Pancreas (tissue), 10 donors: ENCODE measurements around the gene ZBTB7C. TPM values are rescaled to one million over a fixed set of nuclear protein-coding genes. Genes with fewer than 3 reads are reported as not detected.

Experiments
- ATAC-seq, 4 donors: fragments of 200-7000 bp; cut with Tn5 transposase; one replicate each; pipeline versions ENCODE4 v1.8.0 to v1.9.1; 2020; ENCODE audit warnings: mild to moderate bottlenecking in 4 of 4, moderate library complexity in 4 of 4
- DNase-seq, 6 donors: peaks; one replicate each; pipeline ENCODE4 v3.0.0-alpha.2; 2020
- FAIRE-seq: peaks from 2 replicates; lab custom pipeline; 2012; peaks lifted over from hg19 to GRCh38; lab: Jason Lieb, UNC
- H3K27ac ChIP-seq, 4 donors: fragments of 200-600 bp; sonication (generic); 1 replicate in 3 of 4; 2 replicates in 1 of 4; pipeline versions ENCODE4 v1.5.0 to v1.8.0; 2020
- H3K27me3 ChIP-seq, 4 donors: fragments of 200-600 bp; one replicate each; pipeline ENCODE4 v1.8.0; 2021
- H3K36me3 ChIP-seq, 3 donors: fragments of 200-600 bp; sonication (generic) in 1 of 3; one replicate each; pipeline versions ENCODE4 v1.5.0 to v1.8.0; 2020 to 2021
- H3K4me1 ChIP-seq, 3 donors: fragments of 200-600 bp; one replicate each; pipeline ENCODE4 v1.8.0; 2021
- H3K4me3 ChIP-seq, 4 donors: fragments of 200-600 bp; sonication (generic) in 2 of 4; one replicate each; pipeline versions ENCODE4 v1.5.0 to v1.8.0; 2020 to 2021
- H3K9me3 ChIP-seq, 4 donors: fragments of 200-600 bp; one replicate each; pipeline ENCODE4 v1.8.0; 2021
- CTCF ChIP-seq, 4 donors: fragments of 200-600 bp; sonication (generic) in 3 of 4; IDR thresholded peaks; one replicate each; pipeline versions ENCODE4 v1.5.0 to v1.8.0; 2021; ENCODE audit warnings: antibody characterized with exemption in 4 of 4
- WGBS, 2 donors: extraction: QIAGEN DNeasy Blood & Tissue Kit; methylation state at CpG; one replicate each; pipeline ENCODE4 v1.1.7; 2013; 5-methylcytosine and 5-hydroxymethylcytosine counted together
- intact Hi-C, 3 donors: fragments of 100-400 bp; cut with DNase I; formaldehyde crosslinking; loops; one replicate each; pipeline versions ENCODE4 v1.11.1 to v1.14.2; 2022
- polyA plus RNA-seq, 2 donors: library from polyadenylated mRNA; stranded (reverse); fragments of 200-250 nt; gene quantifications; one replicate each; pipeline ENCODE4 v1.2.3, GENCODE V29; 2013
- total RNA-seq, 6 donors: library from RNA; stranded (reverse); fragmentation: NEBNext Ultra II Directional in 4 of 6; extraction: Animal tissue kit (Norgen Biotek cat#: 25700) in 4 of 6; gene quantifications; one replicate each; pipeline versions ENCODE4 v1.2.1 to v1.2.4, GENCODE V29; 2021 to 2023
- donor health status: healthy with polysubstance abuse.
- donor health status: DM: no; HTN: no; CAD: no; lungs with moderate emphysema.
- donor health status: DM: no; HTN: no; CAD: no.
- donor health status: control.
- donor health status: control.
- donor health status: Bipolar disorder and iron deficiency.
- donor health status: DM: yes; HTN: yes; CAD: no.
- donor health status: DM: no; HTN: no; CAD: no.
- donor health status: DM: no; HTN: no; CAD: no.
- donor health status: DM: yes; HTN: yes; CAD: no.

The ZBTB7C gene
- total and polyA plus RNA-seq, 8 donors: 0.35 to 1.7 (median 0.91) TPM

GRCh38 chr18:48072428-48073204, 336.6 kb downstream of the ZBTB7C start:
- DNase-seq (no peak), ATAC-seq (no peak), FAIRE-seq (no peak)
- H3K9me3 ChIP-seq: no peaks in the 10 kb centered on the region
- intact Hi-C loops: no loop called here
- WGBS, 2 donors: 77 to 80% methylated on average over 18 of the region's 18 CpGs
- no peak for TF ChIP-seq CTCF (IDR thresholded peaks at IDR 0.05)
- no peak overlapping the region for H3K4me3 ChIP-seq
- H3K36me3 ChIP-seq: no peaks in the 10 kb centered on the region
- no peak overlapping the region for H3K27ac ChIP-seq
- no peaks in the 10 kb centered on the region for H3K4me1 ChIP-seq
- H3K27me3 ChIP-seq: no peaks in the 10 kb centered on the region

DNA sequence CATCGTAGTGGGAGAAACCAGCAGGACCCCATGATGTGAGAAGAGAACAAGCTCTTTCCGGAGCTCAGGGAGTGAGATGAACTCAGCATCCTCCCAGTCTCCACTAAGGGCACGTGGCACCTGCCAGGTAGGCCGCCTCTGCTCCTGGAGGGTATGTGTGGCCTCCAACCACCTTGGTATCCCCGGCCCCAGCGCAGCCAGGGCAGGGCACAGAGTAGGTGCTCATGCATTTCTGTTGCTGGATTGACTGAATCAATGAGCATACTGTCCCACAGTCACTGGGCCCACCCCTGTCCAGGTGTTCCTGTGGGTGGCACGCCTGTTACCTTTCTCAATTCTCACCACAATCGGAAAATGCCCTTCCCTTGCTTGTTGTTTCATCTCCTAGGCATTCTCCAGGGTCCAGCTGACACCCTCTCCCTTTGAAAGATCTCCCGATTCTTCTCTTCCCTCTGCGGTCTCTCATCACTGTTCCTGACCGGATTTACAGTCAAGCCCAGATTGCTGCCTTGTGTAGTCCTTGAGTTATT, 340.2 kb downstream of the ZBTB7C start:
- ATAC-seq: no peak
- DNase-seq: no peak
- H3K9me3 ChIP-seq: no peaks in the 10 kb centered on the region
- 89 to 98% methylated on average over 11 of the region's 11 CpGs for WGBS, 2 donors
- no peaks in the 10 kb centered on the region for H3K4me1 ChIP-seq
- no peaks in the 10 kb centered on the region for H3K36me3 ChIP-seq
- intact Hi-C loops: no loop called here
- no peak for TF ChIP-seq CTCF (IDR thresholded peaks at IDR 0.05)
- no peak overlapping the region for H3K4me3 ChIP-seq
- no peak overlapping the region for H3K27ac ChIP-seq
- FAIRE-seq: no peak
- H3K27me3 ChIP-seq: no peaks in the 10 kb centered on the region

DNA sequence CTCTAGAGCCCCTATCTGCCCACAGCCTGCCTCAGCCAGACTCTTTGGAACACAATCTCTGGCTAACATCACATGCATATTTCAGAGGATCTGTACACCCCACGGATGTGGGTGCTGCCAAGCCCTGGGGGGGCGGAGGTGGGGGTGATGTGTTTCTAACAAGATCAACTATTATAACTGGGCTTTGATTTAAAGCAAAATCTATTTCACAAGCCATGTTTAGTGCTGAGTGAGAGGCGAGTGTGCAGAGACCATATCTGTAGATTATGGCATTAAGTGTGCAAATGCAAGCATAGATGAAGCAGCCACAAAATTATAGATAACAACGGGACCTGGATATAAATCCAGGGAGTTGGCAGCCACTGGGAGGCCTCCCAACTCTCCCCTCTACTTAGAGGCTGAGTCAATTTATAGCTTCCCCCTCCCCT, 342.9 kb downstream of the ZBTB7C start:
- Histone ChIP-seq H3K27me3 (no peaks in the 10 kb centered on the region), H3K4me3 (no peak overlapping the region), H3K4me1 (no peaks in the 10 kb centered on the region), H3K36me3 (no peaks in the 10 kb centered on the region), H3K9me3 (no peaks in the 10 kb centered on the region), H3K27ac (no peak overlapping the region)
- DNase-seq: no peak
- no peak for TF ChIP-seq CTCF (IDR thresholded peaks at IDR 0.05)
- intact Hi-C loops: no loop called here
- FAIRE-seq: no peak
- 52 to 58% methylated on average over 4 of the region's 4 CpGs for WGBS, 2 donors
- ATAC-seq: no peak

DNA sequence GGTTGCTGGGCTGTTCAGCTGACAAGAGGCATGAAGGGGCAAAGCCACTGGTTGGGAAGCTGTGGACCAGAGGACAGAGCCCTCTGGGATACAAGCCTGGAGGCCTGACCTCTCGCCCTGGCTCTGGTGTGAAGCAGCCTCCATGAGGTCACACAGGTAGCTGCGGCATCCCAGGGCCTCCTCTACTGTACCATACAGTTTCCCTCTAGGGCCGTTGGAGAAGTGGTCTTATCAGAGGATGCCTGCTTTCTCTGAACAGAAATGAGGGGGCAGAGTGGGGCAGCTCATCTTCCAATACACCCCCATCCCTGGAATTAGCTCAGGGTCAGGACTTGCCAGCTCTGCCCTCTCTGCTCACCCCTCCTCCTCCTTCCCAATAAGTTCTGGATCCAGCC, 343.6 kb downstream of the ZBTB7C start:
- Histone ChIP-seq H3K9me3 (no peaks in the 10 kb centered on the region), H3K36me3 (no peaks in the 10 kb centered on the region), H3K27ac (no peak overlapping the region), H3K4me3 (no peak overlapping the region), H3K4me1 (no peaks in the 10 kb centered on the region), H3K27me3 (no peaks in the 10 kb centered on the region)
- no peak for ATAC-seq
- no peak for DNase-seq
- intact Hi-C loops: no loop called here
- WGBS, 2 donors: 75 to 82% methylated on average over 3 of the region's 3 CpGs
- no peak for TF ChIP-seq CTCF (IDR thresholded peaks at IDR 0.05)
- no peak for FAIRE-seq
